Measurements from ENCODE around the gene PRSS22.

PRSS22 gene

GRCh38 chr16:2803545-2804195 lies 54.3 kb downstream of the PRSS22 start:
- CTCF ChIA-PET: no interaction called here
- POLR2A ChIA-PET: no interaction called here
- TF ChIP-seq ARNT (IDR thresholded peaks at IDR 0.05) (no peak), BHLHE40 (IDR thresholded peaks at IDR 0.05; ENCODE audit: borderline replicate concordance) (no peak), FOXM1 (IDR thresholded peaks at IDR 0.05; ENCODE audit: borderline replicate concordance) (no peak), ZNF384 (IDR thresholded peaks at IDR 0.05) (no peak)
- DNase-seq (ENCODE audit: extremely low spot score): no peak

Data from HEK293T (cell line).